GM18873 (cell line): ENCODE data around the gene TMEM52.
"Not testable (repeated sequence)": the region's sequence is repeated elsewhere in the genome, so short reads cannot be mapped to it uniquely, and the experiment has no call there.

Experiments
- ATAC-seq: cut with Tn5 transposase; IDR thresholded peaks from one replicate; pipeline ENCODE4 v1.9.1; 2021; ENCODE audit warnings: mild to moderate bottlenecking, moderate library complexity, moderate number of reproducible peaks; ENCODE audit not compliant: unreplicated experiment, low FRiP score

TMEM52 gene

DNA sequence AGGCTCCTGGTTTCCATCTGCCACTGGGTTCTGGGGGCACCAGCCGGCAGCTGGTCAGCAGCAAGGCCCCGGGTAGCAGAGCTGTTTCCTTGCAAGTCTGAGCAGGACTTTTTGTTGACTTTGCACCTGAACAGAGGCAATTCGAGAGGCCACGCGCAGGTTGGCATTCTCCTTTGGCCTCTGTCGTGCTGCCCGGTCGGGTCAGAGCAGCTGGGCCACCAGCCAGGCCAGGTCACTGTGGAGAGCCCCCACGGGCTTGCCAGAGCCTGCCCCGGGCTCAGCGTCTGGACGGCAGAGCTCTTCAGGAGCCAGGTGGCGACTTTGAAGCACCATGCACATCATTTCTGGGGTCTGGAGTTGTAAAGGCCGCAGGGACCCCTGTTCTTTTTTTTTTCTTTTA, 28.4 kb upstream of the TMEM52 start:
- no peak for ATAC-seq

GRCh38 chr1:1946540-1946939, 27.5 kb upstream of the TMEM52 start:
- no peak for ATAC-seq

- ATAC-seq, result no peak
Observed at GRCh38 chr1:1945782-1946393, 26.8 kb upstream of the TMEM52 start.

DNA sequence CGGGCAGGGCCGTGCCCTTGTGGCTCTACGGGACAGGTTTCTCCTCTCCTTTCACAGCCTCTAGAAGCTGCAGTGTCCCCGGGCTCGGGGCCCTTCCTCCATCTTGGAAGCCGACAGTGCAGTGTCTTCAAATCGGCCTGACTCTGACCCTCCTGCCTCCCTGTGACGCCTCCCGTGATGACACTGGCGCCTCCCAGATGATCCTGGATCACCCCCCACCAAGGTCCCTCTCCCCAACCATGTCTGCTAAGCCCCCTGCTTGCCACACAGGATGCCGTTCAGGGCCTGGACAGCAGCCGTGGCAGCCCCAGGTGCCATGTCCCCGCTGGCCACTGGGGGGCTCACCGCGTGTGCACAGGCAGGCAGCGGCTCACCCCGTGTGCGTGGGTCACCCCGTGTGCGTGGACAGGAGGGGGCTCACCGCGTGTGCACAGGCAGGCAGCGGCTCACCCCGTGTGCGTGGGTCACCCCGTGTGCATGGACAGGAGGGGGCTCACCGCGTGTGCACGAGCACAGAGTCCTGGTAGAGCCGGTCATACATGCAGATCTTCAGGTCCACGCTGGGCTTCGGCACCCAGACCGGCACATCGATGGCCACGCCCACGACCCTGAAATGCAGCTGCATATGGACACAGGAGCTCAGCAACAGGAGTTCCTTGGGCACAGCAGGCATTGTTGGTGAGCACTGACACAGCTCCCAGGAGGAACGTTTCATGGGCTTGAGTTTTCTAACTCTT, 24.9 kb upstream of the TMEM52 start:
- no peak for ATAC-seq

DNA sequence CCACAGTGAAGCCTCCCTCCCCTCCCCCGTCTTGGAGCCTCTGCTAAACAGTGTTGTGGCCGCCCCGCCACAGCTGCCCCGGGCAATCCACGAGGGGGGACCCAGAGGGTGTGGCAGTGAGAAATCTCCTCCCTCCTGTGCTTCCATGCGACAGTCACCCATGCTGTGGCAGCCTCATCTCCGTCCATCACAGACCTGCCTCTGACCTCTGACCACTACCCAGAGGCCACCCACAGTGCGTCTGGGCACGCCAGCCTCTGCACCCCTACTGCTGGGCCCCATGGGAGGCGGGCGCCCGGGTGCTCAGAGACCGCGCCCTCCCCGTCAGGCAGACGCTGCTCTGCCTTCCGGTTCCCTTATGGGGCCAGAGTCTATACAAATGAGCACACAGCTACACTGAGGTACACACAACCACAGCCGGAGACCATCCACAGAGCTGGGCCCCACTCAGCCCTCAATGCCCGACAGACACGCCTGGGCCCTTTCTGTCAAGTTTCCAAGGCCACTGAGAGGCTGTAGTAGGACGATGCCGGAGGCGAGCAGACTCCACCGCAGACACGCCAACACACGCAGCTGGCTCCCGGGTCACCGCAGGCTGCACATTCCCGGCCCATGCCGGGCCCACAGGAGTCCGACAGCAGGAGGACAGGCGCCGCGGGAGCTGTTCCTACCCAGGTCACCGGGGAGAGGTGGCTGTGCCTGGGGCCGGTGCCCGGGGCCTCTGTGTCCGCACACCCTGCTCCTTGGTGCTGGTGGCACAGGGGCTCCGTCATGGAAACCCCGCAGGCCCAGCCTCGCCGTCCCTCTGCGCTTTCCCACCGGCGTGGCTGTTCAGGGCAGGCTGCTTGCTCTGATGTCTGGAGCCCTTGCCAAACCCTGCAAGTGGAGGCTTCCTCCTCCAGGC, 23.9 kb upstream of the TMEM52 start:
- no peak for ATAC-seq

- ATAC-seq, result no peak
Observed at GRCh38 chr1:1941868-1942752, 23.0 kb upstream of the TMEM52 start.

DNA sequence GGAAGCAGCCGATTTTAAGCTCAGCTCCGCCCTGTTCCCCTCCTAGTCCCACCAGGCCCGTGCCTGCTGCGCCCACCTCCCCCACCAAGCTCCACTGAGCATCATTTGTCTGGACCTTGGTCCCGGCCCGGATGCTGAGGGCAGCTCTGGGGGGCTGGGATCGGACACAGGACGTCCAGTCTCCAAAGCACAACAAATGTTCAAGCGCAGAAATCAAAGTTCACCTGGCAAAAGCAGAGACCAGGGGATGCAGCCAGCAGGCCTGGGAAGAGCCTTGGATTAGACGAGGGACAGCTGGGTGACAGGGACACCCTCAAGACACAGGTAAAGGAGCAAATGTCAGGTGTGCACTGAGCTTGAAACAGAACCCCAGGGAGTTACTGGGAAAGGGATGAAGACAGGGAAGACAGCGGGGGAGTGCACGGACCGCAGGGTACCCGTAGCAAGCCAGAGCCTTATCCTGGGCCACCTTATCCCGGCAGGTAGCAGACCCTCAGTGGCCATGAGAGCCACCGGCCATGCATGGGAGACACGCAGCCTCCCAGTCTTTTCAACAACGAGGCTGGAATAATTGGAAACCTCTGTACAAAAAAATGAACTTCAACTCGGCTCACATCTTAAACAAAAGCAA, 22.2 kb upstream of the TMEM52 start:
- ATAC-seq, result no peak

DNA sequence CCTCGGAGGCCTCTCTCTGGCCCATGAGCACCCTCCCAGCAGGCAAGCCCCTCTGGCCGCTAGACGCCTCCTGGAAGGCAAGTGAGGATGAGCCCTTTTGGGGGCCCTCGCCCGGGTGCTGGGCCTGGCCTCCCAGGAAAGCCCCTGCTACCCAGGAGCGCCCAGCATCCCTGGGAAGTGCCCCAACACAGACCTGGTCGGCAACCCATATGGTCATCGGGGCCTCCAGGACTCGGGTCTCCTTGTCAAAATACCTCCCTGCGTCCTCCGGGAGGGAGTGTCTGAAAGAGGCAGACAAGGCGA, 21.0 kb upstream of the TMEM52 start:
- no peak for ATAC-seq

- ATAC-seq, result no peak
Observed at GRCh38 chr1:1939296-1940122, 20.4 kb upstream of the TMEM52 start.

DNA sequence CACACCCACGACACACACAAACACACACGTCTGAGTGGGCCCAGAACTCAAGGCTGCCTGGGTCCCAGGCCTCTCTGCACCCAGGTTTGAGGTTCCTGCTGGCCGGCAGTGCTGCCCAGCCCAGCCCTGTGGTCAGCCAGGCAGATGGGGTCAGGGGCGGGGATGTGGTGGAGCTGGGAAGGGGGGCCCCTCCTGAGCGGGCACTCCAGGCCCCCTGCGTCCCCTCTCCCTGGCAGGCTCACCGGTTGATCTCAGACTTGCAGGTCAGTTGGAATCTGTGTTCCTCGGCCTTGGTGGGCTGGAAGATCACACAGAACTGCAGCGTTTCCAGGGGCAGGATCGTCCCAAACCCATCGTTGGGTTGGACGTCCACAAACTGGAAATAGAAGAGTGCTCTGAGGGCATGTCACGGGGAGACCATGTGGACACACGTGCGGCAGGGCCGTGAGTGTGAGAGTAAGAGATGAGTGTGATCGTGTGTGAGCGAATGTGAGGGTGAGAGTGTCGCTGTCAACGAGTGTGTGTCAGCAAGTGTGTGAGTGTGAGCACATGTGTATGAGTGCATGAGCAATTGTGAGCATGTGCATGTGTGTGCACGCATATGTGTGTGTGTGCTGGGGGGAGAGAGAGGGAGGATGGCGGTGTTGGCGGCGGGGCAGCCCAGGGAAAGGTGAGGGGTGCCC, 19.7 kb upstream of the TMEM52 start:
- no peak for ATAC-seq

- ATAC-seq, result no peak
Observed at GRCh38 chr1:1938276-1938573, 19.1 kb upstream of the TMEM52 start.

DNA sequence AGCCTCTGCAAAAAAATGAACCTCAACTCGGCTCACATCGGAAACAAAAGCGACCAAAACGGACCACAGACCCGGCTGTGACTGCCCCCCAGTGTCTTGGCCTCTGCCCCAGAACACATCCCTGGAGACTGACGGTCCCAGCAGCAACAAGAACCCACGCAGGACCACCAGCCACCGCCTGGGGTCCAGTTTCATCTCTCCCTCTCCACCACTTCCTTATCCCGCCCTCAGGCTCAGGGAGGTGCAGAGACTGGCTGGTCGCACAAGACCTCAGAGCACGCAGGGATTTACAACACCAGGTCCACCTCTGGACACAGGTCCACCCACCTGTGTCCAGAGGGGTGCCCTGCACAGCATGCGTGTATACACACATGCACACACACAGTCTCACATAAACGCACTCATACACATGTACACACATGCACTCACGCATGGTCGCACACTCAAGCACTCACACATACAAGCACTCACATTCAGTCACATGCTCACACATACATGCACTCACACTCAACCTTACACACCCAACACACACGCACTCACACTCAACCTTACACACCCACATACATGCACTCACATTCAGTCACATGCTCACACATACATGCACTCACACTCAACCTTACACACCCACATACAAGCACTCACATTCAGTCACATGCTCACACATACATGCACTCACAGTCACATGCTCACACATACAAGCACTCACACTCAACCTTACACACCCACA, 18.6 kb upstream of the TMEM52 start:
- no peak for ATAC-seq

DNA sequence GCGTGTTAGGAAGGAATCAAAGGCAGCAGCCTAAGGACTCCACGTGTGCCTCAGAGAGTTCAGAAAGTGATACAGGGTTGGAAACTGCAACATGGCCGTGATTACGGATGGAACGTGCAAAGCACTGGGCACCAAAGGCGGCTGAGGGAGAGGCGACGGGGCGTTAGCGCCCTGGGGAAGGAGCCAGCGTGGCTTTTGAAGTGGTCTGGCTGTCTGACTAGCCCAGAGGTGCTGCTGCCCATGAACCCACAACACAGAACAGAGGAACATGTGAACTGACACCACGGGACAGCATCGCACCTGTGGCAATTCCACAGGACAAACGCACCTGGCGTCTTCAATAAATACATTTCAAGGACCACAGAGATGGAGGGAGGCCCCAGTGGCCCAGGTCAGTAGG, 18.0 kb upstream of the TMEM52 start:
- ATAC-seq, result no peak

GRCh38 chr1:1934848-1935247, 15.8 kb upstream of the TMEM52 start:
- ATAC-seq, result not testable (repeated sequence)

- no peak for ATAC-seq
Observed at GRCh38 chr1:1929639-1930545, 10.8 kb upstream of the TMEM52 start.

DNA sequence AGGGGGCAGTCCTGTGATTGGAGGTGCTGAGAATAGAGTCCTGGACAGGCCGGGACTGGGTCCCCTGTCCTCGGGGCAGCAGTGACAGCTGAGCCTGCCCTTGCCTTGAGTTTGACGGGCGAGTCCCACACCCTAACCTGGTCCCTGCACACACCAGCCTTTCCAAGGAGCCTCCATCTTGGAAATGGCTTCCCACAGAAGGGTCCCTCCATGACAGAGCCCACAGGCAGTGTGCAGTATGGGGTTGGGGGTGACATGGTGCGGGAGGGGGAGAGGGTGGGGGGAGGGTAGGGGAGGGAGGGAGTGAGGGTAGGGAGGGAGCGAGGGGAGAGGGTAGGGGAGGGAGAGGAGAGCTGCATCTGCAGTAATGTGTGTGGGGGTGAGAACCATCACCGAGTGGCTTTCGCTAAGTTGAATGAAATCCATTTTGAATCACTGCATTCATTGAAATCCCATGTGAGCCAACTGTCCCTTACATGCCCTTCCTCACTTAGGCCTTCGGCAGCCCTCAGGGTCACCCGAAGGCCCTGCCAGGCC, 10.1 kb upstream of the TMEM52 start:
- no peak for ATAC-seq
